CD4-positive, alpha-beta T cell treated with Interleukin-12 subunit alpha and Interleukin-12 subunit beta, for 1 hour (primary cell): ENCODE results near the gene SEMA4F.
"Not testable (repeated sequence)": the region's sequence is repeated elsewhere in the genome, so short reads cannot be mapped to it uniquely, and the experiment has no call there.

ENCODE experiments used
- DNase-seq: peaks from one replicate; pipeline ENCODE4 v3.0.0-alpha.2; 2020

SEMA4F gene

GRCh38 chr2:74653985-74654882, at the start of gene SEMA4F:
Gene SEMA4F (plus strand): TSS chr2:74654247. CDS start chr2:74654377, 130 bp downstream.
- peak; percentile 95 for DNase-seq

GRCh38 chr2:74606927-74607326, 47.1 kb upstream of the SEMA4F start:
- DNase-seq = no peak

GRCh38 chr2:74617122-74617521, 36.9 kb upstream of the SEMA4F start:
- DNase-seq = no peak

GRCh38 chr2:74618410-74619083, 35.5 kb upstream of the SEMA4F start:
- no peak for DNase-seq

GRCh38 chr2:74619651-74620297, 34.3 kb upstream of the SEMA4F start:
- DNase-seq = no peak

GRCh38 chr2:74620671-74621070, 33.4 kb upstream of the SEMA4F start:
- no peak for DNase-seq

GRCh38 chr2:74625658-74626425, 28.2 kb upstream of the SEMA4F start:
- no peak for DNase-seq

- no peak for DNase-seq
These were observed 25.4 kb upstream of the SEMA4F start for GRCh38 chr2:74628538-74629105.

GRCh38 chr2:74630454-74630853, 23.6 kb upstream of the SEMA4F start:
- not testable (repeated sequence) for DNase-seq

- no peak for DNase-seq
These were observed 21.7 kb upstream of the SEMA4F start for GRCh38 chr2:74632209-74632938.

- DNase-seq = no peak
These were observed 21.1 kb upstream of the SEMA4F start for GRCh38 chr2:74632939-74633312.

GRCh38 chr2:74639550-74639949, 14.5 kb upstream of the SEMA4F start:
- DNase-seq = no peak

- no peak for DNase-seq
These were observed 8.7 kb upstream of the SEMA4F start for GRCh38 chr2:74645344-74645743.

- DNase-seq = no peak
These were observed 7.8 kb upstream of the SEMA4F start for GRCh38 chr2:74646201-74646600.

- no peak for DNase-seq
These were observed 7.1 kb upstream of the SEMA4F start for GRCh38 chr2:74646834-74647482.

GRCh38 chr2:74648009-74648443, 6.0 kb upstream of the SEMA4F start, which contains the start of gene M1AP:
Gene M1AP (minus strand): TSS chr2:74648330. CDS start chr2:74640275, 8,055 bp downstream.
- no peak for DNase-seq

GRCh38 chr2:74653589-74653984, 460 bp upstream of the SEMA4F start:
- DNase-seq = no peak

GRCh38 chr2:74655579-74655978, 1.5 kb downstream of the SEMA4F start:
- no peak for DNase-seq

GRCh38 chr2:74658516-74658915, 4.5 kb downstream of the SEMA4F start:
- no peak for DNase-seq

GRCh38 chr2:74659462-74659861, 5.4 kb downstream of the SEMA4F start:
- DNase-seq = no peak

- no peak for DNase-seq
These were observed 14.0 kb downstream of the SEMA4F start for GRCh38 chr2:74668087-74668486.
